Measurements from ENCODE around the gene STAT5A.
"Not testable (repeated sequence)": the region's sequence is repeated elsewhere in the genome, so short reads cannot be mapped to it uniquely, and the experiment has no call there.

Gene STAT5A

GRCh38 chr17:42309986-42310786 lies 21.9 kb downstream of the STAT5A start:
- no peak for DNase-seq

- no peak for DNase-seq
Measured at GRCh38 chr17:42310787-42311215, 22.5 kb downstream of the STAT5A start.

GRCh38 chr17:42311240-42312034 lies 23.1 kb downstream of the STAT5A start:
- DNase-seq: peak; percentile 48

DNA sequence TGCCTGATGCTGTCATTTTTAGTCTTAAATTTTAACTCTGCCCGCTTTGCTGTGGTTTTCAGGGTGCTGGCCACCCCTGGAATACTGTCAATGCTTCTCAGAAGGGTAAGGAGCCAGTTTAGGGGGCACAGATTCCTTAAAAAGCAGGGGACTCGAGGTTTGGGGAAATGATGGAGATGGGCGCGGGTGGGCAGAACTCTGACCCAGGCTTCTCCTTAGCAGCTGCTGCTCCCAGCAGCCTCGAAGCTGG lies 23.7 kb downstream of the STAT5A start:
- no peak for DNase-seq

GRCh38 chr17:42312285-42313130 lies 24.2 kb downstream of the STAT5A start:
- DNase-seq: peak; percentile 86

GRCh38 chr17:42313389-42313772 lies 25.1 kb downstream of the STAT5A start:
- no peak for DNase-seq

DNA sequence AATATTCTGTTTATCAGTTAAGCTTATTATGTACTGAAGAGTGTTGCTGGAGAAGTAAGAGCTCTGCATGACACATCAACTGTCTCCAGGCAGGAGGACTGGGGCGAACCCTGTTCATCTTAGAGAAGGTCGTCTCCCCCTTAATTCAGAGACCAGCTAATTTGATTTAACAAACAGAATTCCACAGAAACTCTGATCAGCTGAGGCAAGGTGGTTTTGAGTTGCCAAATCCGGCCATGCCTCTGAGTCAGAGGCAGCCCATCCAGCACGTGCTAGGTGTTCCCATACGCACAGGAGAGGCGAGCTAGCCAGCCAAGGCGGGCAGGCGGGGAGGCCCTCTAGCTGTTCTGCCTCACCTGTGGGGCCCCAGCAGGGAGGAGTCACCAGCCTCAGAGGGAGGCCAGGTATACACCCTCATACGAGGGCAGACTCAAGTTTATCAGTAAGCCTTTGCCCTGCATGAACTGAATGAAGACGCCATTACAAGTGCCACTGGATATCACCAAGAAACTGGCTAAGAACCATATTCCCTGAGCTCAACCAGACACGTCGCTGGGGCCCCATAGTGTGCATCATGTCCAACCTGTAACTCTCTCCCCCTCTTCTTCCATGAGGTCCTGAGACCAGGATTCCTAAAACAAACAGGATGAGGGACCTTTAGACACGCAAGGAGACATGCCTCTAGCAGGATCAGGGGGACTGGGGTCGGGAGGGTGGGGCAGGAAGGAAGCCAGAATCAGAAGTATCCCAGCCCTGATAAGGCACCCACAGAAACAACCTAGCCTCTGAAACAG lies 25.7 kb downstream of the STAT5A start:
- DNase-seq: peak; percentile 55

GRCh38 chr17:42315402-42316156 lies 27.3 kb downstream of the STAT5A start:
- no peak for DNase-seq

GRCh38 chr17:42316755-42317154 lies 28.5 kb downstream of the STAT5A start:
- no peak for DNase-seq

DNA sequence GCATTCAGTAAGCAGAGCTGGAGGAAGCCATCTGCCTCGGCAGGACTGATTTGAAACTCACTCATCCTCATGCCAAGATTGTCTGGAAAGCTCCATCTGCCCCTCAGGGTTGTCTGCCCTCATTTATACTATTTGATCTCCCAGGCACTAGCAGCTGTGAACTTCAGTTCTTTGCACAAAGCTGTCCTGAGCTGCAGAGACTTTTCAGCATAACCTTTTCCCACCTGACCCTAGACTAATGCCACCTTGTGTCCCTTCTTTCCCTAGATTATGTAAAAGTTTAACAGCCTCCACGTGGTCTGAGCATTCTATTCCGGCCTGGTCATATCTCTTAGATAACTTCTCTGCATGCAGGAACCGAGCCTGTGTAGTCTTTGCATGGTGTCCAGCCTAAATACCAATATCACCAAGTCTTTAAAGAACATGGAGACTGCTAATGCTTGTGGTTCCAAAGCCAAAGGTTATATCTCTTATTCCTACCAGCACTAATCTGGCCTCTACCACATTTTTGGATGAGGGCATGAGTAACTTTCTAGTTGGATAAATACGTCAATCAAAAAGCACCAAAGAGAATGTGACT lies 29.1 kb downstream of the STAT5A start:
- no peak for DNase-seq

DNA sequence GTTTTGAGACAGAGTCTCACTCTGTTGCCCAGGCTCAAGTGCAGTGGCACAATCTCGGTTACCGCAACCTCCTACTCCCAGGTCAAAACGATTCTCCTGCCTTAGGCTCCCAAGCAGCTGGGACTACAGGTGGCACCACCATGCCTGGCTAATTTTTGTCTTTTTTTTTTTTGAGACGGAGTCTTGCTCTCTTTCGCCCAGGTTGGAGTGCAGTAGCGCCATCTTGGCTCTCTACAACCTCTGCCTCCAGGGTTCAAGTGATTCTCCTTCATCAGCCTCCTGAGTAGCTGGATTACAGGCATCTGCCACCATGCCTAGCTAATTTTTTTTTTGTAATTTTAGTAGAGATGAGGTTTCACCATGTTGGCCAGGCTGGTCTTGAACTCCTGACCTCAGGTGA lies 29.7 kb downstream of the STAT5A start:
- DNase-seq: not testable (repeated sequence)

DNA sequence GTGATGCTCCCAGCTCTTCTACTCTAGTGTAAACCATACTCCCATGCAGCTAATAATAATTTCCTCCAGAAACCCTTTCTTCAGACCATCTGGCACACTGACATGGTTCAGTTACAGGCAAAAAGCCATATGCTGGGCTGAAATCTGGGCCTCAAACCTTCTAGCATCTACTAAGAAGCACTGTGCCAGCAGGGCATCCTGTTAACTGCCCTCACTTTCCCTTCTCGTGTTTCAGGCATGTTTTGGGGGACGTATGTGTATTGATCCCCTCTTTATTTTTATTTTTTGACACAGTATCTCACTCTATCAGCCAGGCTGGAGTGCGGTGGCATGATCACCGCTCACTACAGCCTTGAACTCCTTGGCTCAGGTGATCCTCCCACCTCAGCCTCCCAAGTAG lies 33.3 kb downstream of the STAT5A start:
- DNase-seq: no peak

DNA sequence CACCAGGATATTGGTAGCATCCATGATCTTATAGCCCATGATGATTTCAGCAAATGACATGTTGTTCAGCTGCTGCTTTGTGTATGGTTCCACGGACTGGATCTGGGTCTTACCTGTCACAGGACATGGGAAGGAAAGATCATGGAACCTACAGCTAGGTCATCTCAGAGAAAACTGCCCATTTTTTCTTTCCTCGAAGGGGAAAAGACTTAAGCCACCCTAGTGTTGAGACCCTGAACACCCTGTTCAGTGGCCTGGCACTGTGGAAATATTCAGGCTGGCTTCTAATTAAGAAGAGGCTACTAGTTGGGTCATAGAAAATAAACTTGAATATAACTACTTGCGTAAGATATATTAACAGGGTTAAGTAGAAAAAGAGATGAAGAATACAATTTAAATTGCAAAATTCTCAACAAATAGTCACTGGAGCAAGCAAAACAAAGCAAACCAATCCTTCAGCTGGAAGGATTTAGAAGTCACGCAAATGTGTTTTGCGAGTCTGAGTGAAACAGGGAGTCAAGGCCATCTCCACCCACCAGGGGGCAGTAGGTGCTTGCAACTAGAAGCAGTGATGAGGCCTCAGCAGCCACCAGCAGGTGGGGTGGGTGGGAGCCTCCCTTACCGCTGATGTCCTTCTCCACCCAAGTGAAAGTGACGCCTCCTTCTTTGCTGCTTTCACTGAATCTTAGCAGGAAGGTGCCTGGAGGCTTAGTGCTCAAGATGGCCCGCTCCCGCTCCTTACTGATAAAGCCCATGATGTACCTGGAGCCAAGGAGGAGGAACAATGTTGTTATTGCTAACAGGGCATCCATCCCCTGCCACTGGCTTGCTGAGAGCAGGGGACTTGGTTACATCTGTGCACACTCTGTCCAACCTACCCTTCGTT lies 34.3 kb downstream of the STAT5A start:
- peak; percentile 98 for DNase-seq

DNA sequence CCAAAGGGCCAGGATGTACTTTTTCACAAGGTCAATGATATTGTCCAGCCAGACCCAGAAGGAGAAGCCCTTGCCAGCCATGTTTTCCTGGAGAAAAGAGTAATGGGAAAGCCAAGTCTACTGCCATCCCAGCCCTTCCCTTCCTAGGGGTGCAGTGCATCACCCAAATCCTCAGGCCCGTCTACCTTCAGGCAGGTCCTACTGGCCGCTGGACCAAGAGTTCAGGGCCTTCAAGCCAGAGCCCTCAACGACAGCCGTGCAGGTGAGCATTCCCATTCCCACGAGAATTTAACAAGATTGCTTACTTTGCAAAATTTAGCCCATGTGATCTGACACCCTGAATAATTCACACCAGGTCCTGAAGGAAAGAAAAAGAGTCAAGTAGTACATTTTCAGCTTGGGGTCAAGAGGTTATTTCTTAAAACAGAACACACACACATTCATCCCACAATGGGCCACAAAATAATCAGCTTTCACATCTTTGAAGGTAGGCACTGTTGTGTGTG lies 35.0 kb downstream of the STAT5A start:
- no peak for DNase-seq

GRCh38 chr17:42325026-42325425 lies 36.7 kb downstream of the STAT5A start:
- DNase-seq: no peak

DNA sequence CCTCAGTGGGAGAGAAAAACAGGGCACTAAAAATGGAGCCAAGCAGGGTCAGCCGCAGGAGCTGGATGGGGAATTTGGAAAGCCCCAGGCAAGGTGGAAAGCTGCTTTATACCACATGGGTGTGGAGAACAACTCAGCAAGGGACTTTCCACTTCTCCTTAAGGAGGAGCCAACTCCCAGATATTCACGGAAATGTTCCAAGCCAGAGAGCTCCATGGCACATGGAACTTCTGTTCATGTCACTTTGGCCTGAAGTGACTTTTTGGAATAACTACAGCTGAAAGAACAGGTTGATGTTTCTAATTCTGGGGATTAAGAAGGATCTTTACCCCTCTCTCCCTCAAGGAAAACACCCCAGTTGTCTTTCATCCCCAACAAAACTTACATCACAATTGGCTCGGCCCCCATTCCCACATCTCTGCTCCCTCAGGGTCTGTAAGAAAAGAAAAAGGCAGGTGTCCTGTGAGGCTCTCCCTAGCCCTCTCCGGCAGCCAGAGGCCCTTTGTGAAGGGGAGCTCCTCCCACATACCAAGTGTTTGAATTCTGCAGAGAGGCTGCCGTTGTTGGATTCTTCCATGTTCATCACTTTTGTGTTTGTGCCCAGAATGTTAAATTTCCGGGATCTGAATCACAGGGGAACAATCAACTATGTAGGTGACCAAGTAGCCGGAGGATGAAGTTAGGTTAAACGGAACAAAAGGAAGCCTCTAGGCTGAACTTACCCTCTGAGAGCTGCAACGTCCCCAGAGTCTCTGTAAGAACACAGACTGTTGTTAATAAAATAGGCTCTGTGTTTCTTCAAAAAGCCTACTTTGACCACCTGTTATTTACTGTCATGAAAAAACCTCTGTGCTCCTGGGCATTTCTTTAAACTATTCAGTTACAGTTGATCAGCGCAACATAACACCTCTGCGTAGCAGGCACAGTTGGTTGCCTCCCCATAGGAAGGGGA lies 41.0 kb downstream of the STAT5A start:
- DNase-seq: no peak

DNA sequence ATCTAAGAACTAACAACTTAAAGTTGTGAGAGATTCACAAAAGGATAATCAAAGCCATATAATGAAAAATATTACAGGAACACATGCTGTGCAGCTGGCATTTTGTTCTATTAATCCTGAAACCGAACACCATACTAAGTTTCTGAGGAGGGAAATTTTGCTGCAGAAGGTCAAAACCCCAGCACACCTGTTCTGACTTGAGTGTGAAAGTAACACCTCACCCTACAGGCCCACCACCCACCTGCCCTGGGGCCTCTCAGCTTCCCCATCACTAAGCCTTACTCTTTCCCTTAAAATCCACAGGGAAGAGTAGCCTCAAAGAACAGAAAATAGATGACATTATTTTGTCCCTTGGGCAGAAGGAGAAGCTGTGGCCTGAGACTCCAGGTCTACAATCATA lies 44.8 kb downstream of the STAT5A start:
- peak; percentile 57 for DNase-seq

GRCh38 chr17:42334677-42335076 lies 46.4 kb downstream of the STAT5A start:
- DNase-seq: peak; percentile 8

DNA sequence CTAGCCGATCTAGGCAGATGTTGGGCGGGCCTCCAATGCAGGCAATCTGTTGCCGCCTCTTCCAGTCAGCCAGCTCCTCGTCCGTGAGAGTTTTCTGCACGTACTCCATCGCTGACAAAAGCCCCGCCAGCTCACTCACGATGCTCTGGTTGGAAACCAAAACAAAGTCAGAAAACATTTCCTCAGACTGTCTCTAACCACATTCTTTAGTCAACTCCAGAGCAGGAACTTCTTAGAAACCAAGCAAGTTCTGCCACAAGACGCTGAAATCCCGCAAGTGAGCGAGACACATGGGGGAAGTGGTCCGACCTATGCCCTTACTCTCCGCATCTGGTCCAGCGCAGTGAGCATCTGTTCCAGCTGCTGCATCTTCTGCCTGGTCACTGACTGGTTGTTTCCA lies 49.1 kb downstream of the STAT5A start:
- peak; percentile 78 for DNase-seq
